ENCODE data around the gene ZNF771. TPM values are rescaled to one million over a fixed set of nuclear protein-coding genes. Genes with fewer than 3 reads are reported as not detected.
A peak's percentile ranks its signal among the peaks of the same experiment; 100 is the strongest.

ZNF771 gene
- total and polyA plus RNA-seq, 9 of the 15 experiments (the other 6 are each of a cell fraction or from before 2014, with no cell fraction given): 1.5 to 12.6 (median 4.4) TPM

GRCh38 chr16:30399435-30400186 lies 7.8 kb upstream of the ZNF771 start:
- BruUV-seq (replicated peaks): no TSS peak
- H4K20me1 ChIP-seq (replicated peaks; ENCODE audit: control insufficient read depth, insufficient read depth, low read length): no peaks in the 10 kb centered on the region
- no peaks in the 10 kb centered on the region for H3K27me3 ChIP-seq (ENCODE audit: control insufficient read depth in 2 of 2, insufficient read depth in 2 of 2, low read length in 2 of 2)
- H3K79me2 ChIP-seq (ENCODE audit: control insufficient read depth, insufficient read depth, low read length): peaks cover 10% of the 10 kb centered on the region
- peaks cover 21% of the 10 kb centered on the region; the same call in 2 of the 3 replicates for H3K36me3 ChIP-seq (ENCODE audit: control insufficient read depth, insufficient read depth, low read length)
- in situ Hi-C loops (cut with MboI): loop anchor here (10.0 kb wide), 1 partner anchor 205 kb away; the partner anchor contains the start of genes BOLA2B, SLX1A and SULT1A3
- ChIA-PET POLR2A (interaction anchor here (0.6 to 1.0 kb wide), 5 partner anchors 17 to 758 kb away, joined by 3 read pairs; no protein-coding TSS in a partner anchor), CTCF (ENCODE audit: low intra/inter-chr PET ratio) (no interaction called here)
- H3K9ac ChIP-seq (ENCODE audit: insufficient read depth in 1 of 2, low read depth in 2 of 2, low read length in 2 of 2): peak overlapping the region; percentile 74 to 89; a peak in 3 of 4 replicates
- no peaks in the 10 kb centered on the region for H3K9me1 ChIP-seq (ENCODE audit: control insufficient read depth, insufficient read depth, low read length)
- no peak for TF ChIP-seq SETDB1 (IDR thresholded peaks at IDR 0.05; ENCODE audit: low read length)
- 0 out of 2 replicates have a peak, but pooled peaks have one; percentile 27 for TF ChIP-seq PML (IDR thresholded peaks at IDR 0.05; ENCODE audit: low read length)
- 56% methylated on average over 11 of the region's 12 CpGs for WGBS (ENCODE audit: insufficient coverage, low coverage, missing lambda C conversion rate)
- peak overlapping the region; percentile 92; the same call in 1 of the 2 replicates for H2AFZ ChIP-seq (ENCODE audit: low read depth, low read length)
- no peaks in the 10 kb centered on the region for H3K9me3 ChIP-seq (replicated peaks; ENCODE audit: control insufficient read depth, insufficient read depth, low read depth, low read length)
- DNase-seq (ENCODE audit: extremely low read depth in 1 of 4, low spot score in 3 of 4) (no peak), ATAC-seq (no peak), FAIRE-seq (no peak)
- intact Hi-C loops (cut with micrococcal nuclease): no loop called here
- H3K4me1 ChIP-seq (replicated peaks in 1 of 2; ENCODE audit: control insufficient read depth in 2 of 2, insufficient read depth in 2 of 2, low read length in 2 of 2): peaks cover 25 to 59% of the 10 kb centered on the region in 2 experiments
- peak overlapping the region; percentile 74; the same call in 1 of the 3 replicates for H3K27ac ChIP-seq (ENCODE audit: extremely low read depth, low read depth, low read length)
- peak overlapping the region; percentile 73 for H3K4me2 ChIP-seq (ENCODE audit: insufficient read depth, low read length)
- peak overlapping the region; percentile 44 for H3K4me3 ChIP-seq

- FAIRE-seq (no peak), DNase-seq (ENCODE audit: extremely low read depth in 1 of 4, low spot score in 3 of 4) (peak in 1 of 4 experiments; percentile 30), ATAC-seq (no peak)
- TF ChIP-seq MTA1 (IDR thresholded peaks at IDR 0.05; ENCODE audit: borderline replicate concordance) (no peak), MAFF (IDR thresholded peaks at IDR 0.05; ENCODE audit: low read length) (no peak), SETDB1 (IDR thresholded peaks at IDR 0.05; ENCODE audit: low read length) (no peak), ZBTB33 (CRISPR knock-in tag; IDR thresholded peaks at IDR 0.05) (no peak), BACH1 (tag; IDR thresholded peaks at IDR 0.05) (no peak)
- no peak overlapping the region for H3K4me3 ChIP-seq
- no peaks in the 10 kb centered on the region for H3K79me2 ChIP-seq (ENCODE audit: control insufficient read depth, insufficient read depth, low read length)
- in situ Hi-C loops (cut with MboI) (loop anchor here (10.0 kb wide), 1 partner anchor 207 kb away; the partner anchor contains the start of genes BOLA2B, SLX1A and SULT1A3), intact Hi-C loops (cut with micrococcal nuclease) (no loop called here)
- peak overlapping the region; percentile 16; the same call in 1 of the 2 replicates for H2AFZ ChIP-seq (ENCODE audit: low read depth, low read length)
- no TSS peak for BruUV-seq (replicated peaks)
- 54% methylated on average over 8 of the region's 8 CpGs for WGBS (ENCODE audit: insufficient coverage, low coverage, missing lambda C conversion rate)
- peak overlapping the region; percentile 1 to 18; a peak in 2 of 4 replicates for H3K9ac ChIP-seq (ENCODE audit: insufficient read depth in 1 of 2, low read depth in 2 of 2, low read length in 2 of 2)
- no peak overlapping the region for H3K27ac ChIP-seq (ENCODE audit: extremely low read depth, low read depth, low read length)
- peaks cover 21 to 44% of the 10 kb centered on the region in 2 experiments; a peak in 4 of 5 replicates for H3K4me1 ChIP-seq (replicated peaks in 1 of 2; ENCODE audit: control insufficient read depth in 2 of 2, insufficient read depth in 2 of 2, low read length in 2 of 2)
- H3K27me3 ChIP-seq (ENCODE audit: control insufficient read depth in 2 of 2, insufficient read depth in 2 of 2, low read length in 2 of 2): no peaks in the 10 kb centered on the region
- H3K36me3 ChIP-seq (ENCODE audit: control insufficient read depth, insufficient read depth, low read length): peaks cover 20% of the 10 kb centered on the region; the same call in 2 of the 3 replicates
- no peaks in the 10 kb centered on the region for H3K9me3 ChIP-seq (replicated peaks; ENCODE audit: control insufficient read depth, insufficient read depth, low read depth, low read length)
- H3K4me2 ChIP-seq (ENCODE audit: insufficient read depth, low read length): no peak overlapping the region
- H4K20me1 ChIP-seq (replicated peaks; ENCODE audit: control insufficient read depth, insufficient read depth, low read length): no peaks in the 10 kb centered on the region
- POLR2A ChIA-PET: interaction anchor here (0.7 to 0.9 kb wide), 3 partner anchors 14 to 47 kb away, joined by 3 to 4 read pairs (median 3); partner anchors contain the start of gene CD2BP2
- CTCF ChIA-PET (ENCODE audit: low intra/inter-chr PET ratio): no interaction called here
- no peaks in the 10 kb centered on the region for H3K9me1 ChIP-seq (ENCODE audit: control insufficient read depth, insufficient read depth, low read length)
These were observed 5.5 kb upstream of the ZNF771 start for GRCh38 chr16:30401768-30402425.

All from K562 (cell line).